Right lobe of liver (tissue), 4 donors: ENCODE data around the gene PRSS56.

ENCODE experiments used
- POLR2A ChIP-seq: fragments of 450-650 bp; IDR thresholded peaks from one replicate; pipeline ENCODE4 v1.6.1; 2017; ENCODE audit warnings: antibody characterized with exemption, mild to moderate bottlenecking
- TF ChIP-seq, protein P1 (sequence below), 4 donors: fragments of 200-600 bp in 3 of 4; fragments of 450-650 bp in 1 of 4; IDR thresholded peaks; one replicate each; pipeline versions ENCODE4 v1.5.1 to v1.8.0; 2016 to 2022; ENCODE audit warnings: antibody characterized with exemption in 4 of 4, mild to moderate bottlenecking in 2 of 4
- donor health status: DM: no; HTN: no; CAD: no.
- donor health status: DM: no; HTN: no; CAD: no.
- donor health status: DM: no; HTN: yes; CAD: no.

- TF ChIP-seq, protein P1, sequence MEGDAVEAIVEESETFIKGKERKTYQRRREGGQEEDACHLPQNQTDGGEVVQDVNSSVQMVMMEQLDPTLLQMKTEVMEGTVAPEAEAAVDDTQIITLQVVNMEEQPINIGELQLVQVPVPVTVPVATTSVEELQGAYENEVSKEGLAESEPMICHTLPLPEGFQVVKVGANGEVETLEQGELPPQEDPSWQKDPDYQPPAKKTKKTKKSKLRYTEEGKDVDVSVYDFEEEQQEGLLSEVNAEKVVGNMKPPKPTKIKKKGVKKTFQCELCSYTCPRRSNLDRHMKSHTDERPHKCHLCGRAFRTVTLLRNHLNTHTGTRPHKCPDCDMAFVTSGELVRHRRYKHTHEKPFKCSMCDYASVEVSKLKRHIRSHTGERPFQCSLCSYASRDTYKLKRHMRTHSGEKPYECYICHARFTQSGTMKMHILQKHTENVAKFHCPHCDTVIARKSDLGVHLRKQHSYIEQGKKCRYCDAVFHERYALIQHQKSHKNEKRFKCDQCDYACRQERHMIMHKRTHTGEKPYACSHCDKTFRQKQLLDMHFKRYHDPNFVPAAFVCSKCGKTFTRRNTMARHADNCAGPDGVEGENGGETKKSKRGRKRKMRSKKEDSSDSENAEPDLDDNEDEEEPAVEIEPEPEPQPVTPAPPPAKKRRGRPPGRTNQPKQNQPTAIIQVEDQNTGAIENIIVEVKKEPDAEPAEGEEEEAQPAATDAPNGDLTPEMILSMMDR (IDR thresholded peaks at IDR 0.05) = no peak
- TF ChIP-seq POLR2A = no peak
Measured at GRCh38 chr2:232526372-232526941, 6.3 kb downstream of the PRSS56 start.
